Ishikawa (cell line): Measurements from ENCODE around the gene CCDC47.

Experiments
- CEBPB ChIP-seq: IDR thresholded peaks from 2 replicates; pipeline ENCODE4 v1.6.1; 2012
- CREB1 ChIP-seq: IDR thresholded peaks from 2 replicates; pipeline ENCODE4 v1.6.1; 2012; ENCODE audit warnings: low read depth
- EP300 ChIP-seq: IDR thresholded peaks from 2 replicates; pipeline ENCODE4 v1.6.1; 2012; ENCODE audit warnings: borderline replicate concordance
- RAD21 ChIP-seq: IDR thresholded peaks from 2 replicates; pipeline ENCODE4 v1.6.1; 2012; ENCODE audit warnings: low read depth
- TAF1 ChIP-seq: IDR thresholded peaks from 2 replicates; pipeline ENCODE4 v1.6.1; 2012; ENCODE audit warnings: low read depth, mild to moderate bottlenecking
- TCF12 ChIP-seq: IDR thresholded peaks from 2 replicates; pipeline ENCODE4 v1.6.1; 2012; ENCODE audit warnings: low read depth
- YY1 ChIP-seq: IDR thresholded peaks from 2 replicates; pipeline ENCODE4 v1.6.1; 2012; ENCODE audit warnings: low read depth
- TF ChIP-seq, protein P1 (sequence below): IDR thresholded peaks from 2 replicates; pipeline ENCODE4 v1.6.1; 2012
- TF ChIP-seq, protein P2 (sequence below): IDR thresholded peaks from 2 replicates; pipeline ENCODE4 v1.6.1; 2012

DNA sequence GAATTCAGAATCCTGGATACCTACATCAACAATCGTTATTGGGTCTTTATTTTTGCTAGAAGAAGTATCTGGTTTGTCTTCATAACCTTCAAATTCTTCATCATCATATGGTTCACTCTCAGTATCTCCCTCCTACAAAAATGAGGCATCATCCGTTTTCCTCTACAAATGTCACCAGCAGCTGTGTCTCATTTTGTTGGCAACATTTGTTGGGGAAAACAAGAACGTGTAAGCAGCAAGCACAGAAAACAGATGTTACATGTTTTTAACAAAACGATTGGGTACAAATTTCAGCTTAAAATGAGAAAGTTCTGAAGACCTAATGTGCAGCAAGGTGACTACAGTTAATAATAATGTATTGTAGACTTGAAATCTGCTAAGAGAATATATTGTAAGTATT lies 8.7 kb downstream of the CCDC47 start:
- TF ChIP-seq RAD21 = no peak
- TF ChIP-seq CREB1 = no peak
- TF ChIP-seq EP300 = no peak
- TF ChIP-seq YY1 = no peak
- TF ChIP-seq, protein P1, sequence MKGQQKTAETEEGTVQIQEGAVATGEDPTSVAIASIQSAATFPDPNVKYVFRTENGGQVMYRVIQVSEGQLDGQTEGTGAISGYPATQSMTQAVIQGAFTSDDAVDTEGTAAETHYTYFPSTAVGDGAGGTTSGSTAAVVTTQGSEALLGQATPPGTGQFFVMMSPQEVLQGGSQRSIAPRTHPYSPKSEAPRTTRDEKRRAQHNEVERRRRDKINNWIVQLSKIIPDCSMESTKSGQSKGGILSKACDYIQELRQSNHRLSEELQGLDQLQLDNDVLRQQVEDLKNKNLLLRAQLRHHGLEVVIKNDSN = no peak
- no peak for TF ChIP-seq TCF12
- no peak for TF ChIP-seq TAF1
- no peak for TF ChIP-seq CEBPB
- TF ChIP-seq, protein P2, sequence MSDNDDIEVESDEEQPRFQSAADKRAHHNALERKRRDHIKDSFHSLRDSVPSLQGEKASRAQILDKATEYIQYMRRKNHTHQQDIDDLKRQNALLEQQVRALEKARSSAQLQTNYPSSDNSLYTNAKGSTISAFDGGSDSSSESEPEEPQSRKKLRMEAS = no peak
